Measurements from ENCODE around the gene PMVK.
"Not testable (repeated sequence)": the region's sequence is repeated elsewhere in the genome, so short reads cannot be mapped to it uniquely, and the experiment has no call there.

Gene PMVK

GRCh38 chr1:154936555-154937084 lies at the start of gene PMVK:
Gene PMVK (minus strand): TSS chr1:154936719. CDS start chr1:154936685, 34 bp downstream.
- peak within 1 kb of the TSS; percentile 37 to 75 (median 60) for H3K4me3 ChIP-seq
- peak within 1 kb of the TSS; percentile 75 to 100 (median 98) for H3K27ac ChIP-seq

GRCh38 chr1:154983776-154984466 lies 47.4 kb upstream of the PMVK start:
- Histone ChIP-seq H3K4me3 (peak overlapping the region; percentile 44 to 92 (median 66)), H3K27ac (peak overlapping the region in 20 of 21 experiments; percentile 46 to 91 (median 82))

- peak within 1 kb of the TSS in 20 of 21 experiments; percentile 46 to 91 (median 82) for H3K27ac ChIP-seq
Measured at GRCh38 chr1:154982897-154983648, 46.6 kb upstream of the PMVK start, which contains the start of gene FLAD1. Gene FLAD1 (plus strand): TSS chr1:154983344. CDS start chr1:154983695, 351 bp downstream.

GRCh38 chr1:154982341-154982740 lies 45.8 kb upstream of the PMVK start:
- Histone ChIP-seq H3K4me3 (peak overlapping the region in 6 of 7 experiments; percentile 44 to 92 (median 66)), H3K27ac (peak overlapping the region in 15 of 21 experiments; percentile 21 to 91 (median 40))

More at GRCh38 chr1:154982897-154983648, 46.6 kb upstream of the PMVK start, which contains the start of gene FLAD1:
- H3K4me3 ChIP-seq, result peak within 1 kb of the TSS; percentile 44 to 92 (median 66)

- peak overlapping the region in 1 of 21 experiments; percentile 34 for H3K27ac ChIP-seq
- H3K4me3 ChIP-seq, result no peak overlapping the region
Measured at GRCh38 chr1:154978360-154978759, 41.8 kb upstream of the PMVK start.

- not testable (repeated sequence) for H3K4me3 ChIP-seq
- H3K27ac ChIP-seq, result peak overlapping the region in 4 of 21 experiments; percentile 2 to 97 (median 65)
Measured at GRCh38 chr1:154977762-154978161, 41.2 kb upstream of the PMVK start.

- peak overlapping the region; percentile 53 to 85 (median 67) for H3K4me3 ChIP-seq
- peak overlapping the region; percentile 68 to 99 (median 96) for H3K27ac ChIP-seq
Measured at GRCh38 chr1:154975409-154976059, 39.0 kb upstream of the PMVK start.

GRCh38 chr1:154974808-154975408 lies 38.4 kb upstream of the PMVK start:
- Histone ChIP-seq H3K27ac (peak overlapping the region; percentile 68 to 99 (median 96)), H3K4me3 (peak overlapping the region; percentile 53 to 85 (median 67))

- peak within 1 kb of the TSS; percentile 53 to 85 (median 67) for H3K4me3 ChIP-seq
Measured at GRCh38 chr1:154974102-154974807, 37.7 kb upstream of the PMVK start, which contains the start of gene CKS1B. Gene CKS1B (plus strand): TSS chr1:154974681. CDS start chr1:154974746, 65 bp downstream.

GRCh38 chr1:154973344-154974101 lies 37.0 kb upstream of the PMVK start:
- Histone ChIP-seq H3K27ac (peak overlapping the region; percentile 85 to 99 (median 97)), H3K4me3 (peak overlapping the region; percentile 53 to 85 (median 67))

More at GRCh38 chr1:154974102-154974807, 37.7 kb upstream of the PMVK start, which contains the start of gene CKS1B:
- H3K27ac ChIP-seq, result peak within 1 kb of the TSS; percentile 85 to 99 (median 97)

- Histone ChIP-seq H3K27ac (peak overlapping the region; percentile 29 to 99 (median 97)), H3K4me3 (peak overlapping the region in 6 of 7 experiments; percentile 53 to 85 (median 65))
Measured at GRCh38 chr1:154972517-154973343, 36.2 kb upstream of the PMVK start.

- peak overlapping the region in 1 of 7 experiments; percentile 56 for H3K4me3 ChIP-seq
- peak overlapping the region in 20 of 21 experiments; percentile 92 to 99 (median 98) for H3K27ac ChIP-seq
Measured at GRCh38 chr1:154972213-154972516, 35.6 kb upstream of the PMVK start.

GRCh38 chr1:154971341-154971998 lies 35.0 kb upstream of the PMVK start:
- Histone ChIP-seq H3K27ac (peak overlapping the region in 20 of 21 experiments; percentile 67 to 99 (median 98)), H3K4me3 (peak overlapping the region in 6 of 7 experiments; percentile 28 to 56 (median 39))

GRCh38 chr1:154970631-154971340 lies 34.3 kb upstream of the PMVK start, which contains the start of gene SHC1:
Gene SHC1 (minus strand): TSS chr1:154970747. CDS start chr1:154970526, 221 bp downstream.
- peak within 1 kb of the TSS; percentile 20 to 99 (median 97) for H3K27ac ChIP-seq
- H3K4me3 ChIP-seq, result peak within 1 kb of the TSS; percentile 28 to 56 (median 36)

- peak overlapping the region; percentile 20 to 99 (median 97) for H3K27ac ChIP-seq
- H3K4me3 ChIP-seq, result peak overlapping the region; percentile 28 to 56 (median 36)
Measured at GRCh38 chr1:154969860-154970452, 33.4 kb upstream of the PMVK start.
